A549 (cell line): ENCODE results near the gene KIF24. TPM values are rescaled to one million over a fixed set of nuclear protein-coding genes. Genes with fewer than 3 reads are reported as not detected.

Source experiments
- ATAC-seq, 2 experiments: fragments of 200-7000 bp in 1 of 2; fragments of >200 bp in 1 of 2; cut with Nextera tagmentation in 1 of 2; cut with Tn5 transposase in 1 of 2; 3 replicates each; pipeline versions ENCODE4 v1.8.0 to v1.9.1; 2018 to 2020; ENCODE audit warnings: mild to moderate bottlenecking in 1 of 2, moderate library complexity in 1 of 2
- CTCF ChIA-PET: fragments of 300-600 bp; sonication (Branson Sonifier 250); formaldehyde crosslinking; extraction: SDS; loops from one replicate; lab custom pipeline; 2021; ENCODE audit warnings: antibody characterized with exemption, inconsistent platforms; lab: Yijun Ruan, JAX
- POLR2A ChIA-PET: fragments of 350-600 bp; formaldehyde crosslinking; extraction: SDS; loops from one replicate; lab custom pipeline; 2021; ENCODE audit warnings: antibody characterized with exemption, inconsistent platforms; lab: Yijun Ruan, JAX
- DNase-seq, 2 experiments: peaks; one replicate each; pipeline versions ENCODE4 v3.0.0 to v3.0.0-alpha.2; 2011 to 2016; ENCODE audit warnings: low read depth in 1 of 2, low spot score in 1 of 2
- FAIRE-seq: peaks from 2 replicates; lab custom pipeline; 2011; peaks lifted over from hg19 to GRCh38; lab: Jason Lieb, UNC
- H3K27ac ChIP-seq, 2 experiments: fragments of >200 bp; sonication (Bioruptor Twin); formaldehyde crosslinking; 3 replicates each; pipeline ENCODE4 v1.5.1; 2016 to 2017
- H3K4me1 ChIP-seq: fragments of >200 bp; sonication (Bioruptor Twin); formaldehyde crosslinking; 3 replicates; pipeline ENCODE4 v1.6.1; 2016
- H3K4me2 ChIP-seq: fragments of >200 bp; sonication (Bioruptor Twin); formaldehyde crosslinking; 3 replicates; pipeline ENCODE4 v1.6.1; 2016
- H3K4me3 ChIP-seq: fragments of >200 bp; sonication (Bioruptor Twin); formaldehyde crosslinking; 3 replicates; pipeline ENCODE4 v1.5.1; 2016
- H3K9me3 ChIP-seq: fragments of >200 bp; sonication (Bioruptor Twin); formaldehyde crosslinking; 3 replicates; pipeline ENCODE4 v1.6.1; 2016
- BCL3 ChIP-seq: fragments of >200 bp; sonication (Bioruptor Twin); formaldehyde crosslinking; IDR thresholded peaks from 3 replicates; pipeline ENCODE4 v1.6.1; 2016
- CBX2 ChIP-seq: fragments of 200-600 bp; sonication (generic); IDR thresholded peaks from 2 replicates; pipeline ENCODE4 v1.6.1; 2016; ENCODE audit warnings: low read depth, mild to moderate bottlenecking, borderline replicate concordance
- CHD2 ChIP-seq: fragments of 150-350 bp; IDR thresholded peaks from 2 replicates; pipeline ENCODE4 v1.6.1; 2014; ENCODE audit warnings: low read length; ENCODE audit not compliant: partially characterized antibody
- E2F6 ChIP-seq: IDR thresholded peaks from 2 replicates; pipeline ENCODE4 v1.6.1; 2012; ENCODE audit warnings: low read depth, borderline replicate concordance
- EHF ChIP-seq: fragments of 250-450 bp; sonication (Bioruptor Pico); IDR thresholded peaks from 2 replicates; pipeline ENCODE4 v1.5.0; 2020; ENCODE audit warnings: mild to moderate bottlenecking
- ELK1 ChIP-seq: fragments of 150-350 bp; IDR thresholded peaks from 2 replicates; pipeline ENCODE4 v1.6.1; 2014; ENCODE audit warnings: low read depth, mild to moderate bottlenecking, low read length
- FOXS1 ChIP-seq: fragments of 250-450 bp; sonication (Bioruptor Pico); IDR thresholded peaks from 2 replicates; pipeline ENCODE4 v1.5.0; 2020; ENCODE audit warnings: mild to moderate bottlenecking, moderate library complexity
- HEYL ChIP-seq: fragments of 250-450 bp; sonication (Bioruptor Pico); IDR thresholded peaks from 2 replicates; pipeline ENCODE4 v1.8.0; 2021; ENCODE audit warnings: mild to moderate bottlenecking, moderate library complexity
- HMGXB4 ChIP-seq: fragments of 250-450 bp; sonication (Bioruptor Pico); IDR thresholded peaks from 2 replicates; pipeline ENCODE4 v1.5.0; 2021; ENCODE audit warnings: mild to moderate bottlenecking, moderate library complexity, borderline replicate concordance
- JUN ChIP-seq, 2 experiments: fragments of >200 bp; sonication (Bioruptor Twin); formaldehyde crosslinking; IDR thresholded peaks; 2 replicates in 1 of 2; 3 replicates in 1 of 2; pipeline ENCODE4 v1.6.1; 2016 to 2017
- KDM5A ChIP-seq: fragments of 200-600 bp; sonication (generic); IDR thresholded peaks from 2 replicates; pipeline ENCODE4 v1.6.1; 2016; ENCODE audit warnings: antibody characterized with exemption, mild to moderate bottlenecking
- MAZ ChIP-seq: fragments of 150-350 bp; IDR thresholded peaks from 2 replicates; pipeline ENCODE4 v1.6.1; 2014; ENCODE audit warnings: antibody characterized with exemption, low read depth, low read length, borderline replicate concordance
- PHF8 ChIP-seq: fragments of 200-600 bp; sonication (generic); IDR thresholded peaks from 2 replicates; pipeline ENCODE4 v1.6.1; 2016; ENCODE audit warnings: low read depth, mild to moderate bottlenecking, antibody characterized with exemption, moderate library complexity, borderline replicate concordance
- RAD21 ChIP-seq, 2 experiments: fragments of >200 bp in 1 of 2; sonication (Bioruptor Twin) in 1 of 2; formaldehyde crosslinking in 1 of 2; IDR thresholded peaks in 1 of 2; conservative IDR thresholded peaks in 1 of 2; 2 replicates in 1 of 2; 3 replicates in 1 of 2; pipeline ENCODE4 v1.6.1; 2012 to 2018; ENCODE audit warnings: inconsistent platforms in 1 of 2
- RARB ChIP-seq: fragments of 250-450 bp; sonication (Bioruptor Pico); IDR thresholded peaks from 2 replicates; pipeline ENCODE4 v1.8.0; 2021; ENCODE audit warnings: mild to moderate bottlenecking, moderate library complexity
- SMC3 ChIP-seq: fragments of >200 bp; sonication (Bioruptor Twin); formaldehyde crosslinking; IDR thresholded peaks from 3 replicates; pipeline ENCODE4 v1.6.1; 2018; ENCODE audit warnings: inconsistent platforms
- SREBF2 ChIP-seq: fragments of 450-650 bp; IDR thresholded peaks from 2 replicates; pipeline ENCODE4 v1.6.1; 2014; ENCODE audit warnings: mild to moderate bottlenecking, moderate library complexity
- TFCP2L1 ChIP-seq: fragments of 250-450 bp; sonication (Bioruptor Pico); IDR thresholded peaks from 2 replicates; pipeline ENCODE4 v1.5.0; 2021; ENCODE audit warnings: mild to moderate bottlenecking
- ZC3H11A ChIP-seq: fragments of 450-650 bp; IDR thresholded peaks from 2 replicates; pipeline ENCODE4 v1.6.1; 2014; ENCODE audit warnings: antibody characterized with exemption, mild to moderate bottlenecking
- ZFP36 ChIP-seq: fragments of 450-650 bp; IDR thresholded peaks from 2 replicates; pipeline ENCODE4 v1.6.1; 2014; ENCODE audit warnings: borderline replicate concordance; ENCODE audit not compliant: partially characterized antibody
- WGBS: methylation state at CpG from one replicate; pipeline ENCODE4 v1.1.6; 2017; ENCODE audit errors: missing lambda C conversion rate; 5-methylcytosine and 5-hydroxymethylcytosine counted together
- polyA plus RNA-seq, 4 experiments: library from polyadenylated mRNA; depleted of rRNA in 3 of 4; stranded (reverse); fragments of >200 nt; fragmentation: RNase III in 1 of 4; extraction: RNeasy Plus Mini Kit Qiagen cat#74134 plus additional on column Dnase treatment in 1 of 4; gene quantifications; 2 replicates in 3 of 4; 3 replicates in 1 of 4; pipeline ENCODE4 v1.2.3, GENCODE V29; 2011 to 2017

The KIF24 gene
- polyA plus RNA-seq, 2 of the 4 experiments (the other 2 are of a cell fraction) = 3.2 to 4.4 TPM

GRCh38 chr9:34318163-34318790 is 10.8 kb downstream of the KIF24 start:
- TF ChIP-seq RAD21 (conservative IDR thresholded peaks at IDR 0.05 in 1 of 2, IDR thresholded peaks at IDR 0.05 in 1 of 2) (no peak), MAZ (no peak), SMC3 (no peak), ZC3H11A (no peak), JUN (IDR thresholded peaks at IDR 0.05) (no peak), HMGXB4 (no peak), SREBF2 (no peak), CBX2 (no peak), FOXS1 (CRISPR knock-in tag) (no peak), EHF (CRISPR knock-in tag) (no peak), CHD2 (no peak), ELK1 (no peak), ZFP36 (no peak), E2F6 (no peak), RARB (CRISPR knock-in tag) (no peak), TFCP2L1 (no peak)
- 97% methylated on average over 35 of the region's 44 CpGs for WGBS
- Histone ChIP-seq H3K4me2 (no peak overlapping the region), H3K9me3 (no peaks in the 10 kb centered on the region), H3K27ac (no peak overlapping the region), H3K4me1 (no peaks in the 10 kb centered on the region), H3K4me3 (no peak overlapping the region)
- ChIA-PET POLR2A (no interaction called here), CTCF (interaction anchor here (0.6 to 2.0 kb wide), 2 partner anchors 15 to 1300 kb away, joined by 3 to 8 read pairs; no protein-coding TSS in a partner anchor)
- no peak for DNase-seq
- no peak for ATAC-seq
- no peak for FAIRE-seq

- ChIA-PET POLR2A (no interaction called here), CTCF (interaction anchor here (0.6 kb wide), 1 partner anchor 15 kb away, joined by 4 read pairs; no protein-coding TSS in a partner anchor)
- Histone ChIP-seq H3K4me1 (no peaks in the 10 kb centered on the region), H3K27ac (no peak overlapping the region), H3K4me3 (no peak overlapping the region), H3K9me3 (no peaks in the 10 kb centered on the region), H3K4me2 (no peak overlapping the region)
- TF ChIP-seq BCL3 = no peak
- no peak for TF ChIP-seq HEYL (CRISPR knock-in tag)
- TF ChIP-seq E2F6 = no peak
- no peak for TF ChIP-seq PHF8
- no peak for TF ChIP-seq KDM5A
- WGBS = 89% methylated on average over 2 of the region's 2 CpGs
- no peak for ATAC-seq
- DNase-seq = no peak
- FAIRE-seq = no peak
Observed at GRCh38 chr9:34317436-34317835, 11.6 kb downstream of the KIF24 start.
